Testis (tissue), 3 donors: Measurements from ENCODE around the gene SEMA4B. TPM values are rescaled to one million over a fixed set of nuclear protein-coding genes. Genes with fewer than 3 reads are reported as not detected.
A peak's percentile ranks its signal among the peaks of the same experiment; 100 is the strongest.

Experiments
- DNase-seq: peaks from one replicate; pipeline ENCODE4 v3.0.0-alpha.2; 2019
- H3K27ac ChIP-seq, 2 donors: fragments of 200-600 bp; sonication (generic); one replicate each; pipeline ENCODE4 v1.5.1; 2019
- H3K27me3 ChIP-seq: fragments of 200-600 bp; sonication (generic); one replicate; pipeline ENCODE4 v1.5.1; 2019
- H3K36me3 ChIP-seq: fragments of 200-600 bp; sonication (generic); one replicate; pipeline ENCODE4 v1.5.1; 2017; ENCODE audit warnings: low read depth; ENCODE audit errors: missing control alignments
- H3K4me1 ChIP-seq: fragments of 200-600 bp; sonication (generic); one replicate; pipeline ENCODE4 v1.5.1; 2019
- H3K4me3 ChIP-seq, 2 donors: fragments of 200-600 bp; sonication (generic); one replicate each; pipeline ENCODE4 v1.5.1; 2017 to 2019
- H3K9me3 ChIP-seq: fragments of 200-600 bp; sonication (generic); one replicate; pipeline ENCODE4 v1.5.1; 2017
- CTCF ChIP-seq, 3 experiments: fragments of 450-650 bp in 2 of 3; fragments of 200-600 bp in 1 of 3; sonication (generic) in 1 of 3; IDR thresholded peaks; one replicate each; pipeline ENCODE4 v1.5.1; 2016 to 2019; ENCODE audit warnings: antibody characterized with exemption in 3 of 3, mild to moderate bottlenecking in 2 of 3, moderate library complexity in 1 of 3
- POLR2A ChIP-seq: fragments of 450-650 bp; IDR thresholded peaks from one replicate; pipeline ENCODE4 v1.6.1; 2017; ENCODE audit warnings: antibody characterized with exemption, mild to moderate bottlenecking, moderate library complexity
- WGBS, 2 donors: methylation state at CpG; one replicate each; pipeline ENCODE4 v1.1.5; 2018; 5-methylcytosine and 5-hydroxymethylcytosine counted together
- intact Hi-C: fragments of 100-400 bp; cut with DNase I; formaldehyde crosslinking; loops from one replicate; pipeline ENCODE4 v1.15.1; 2023; ENCODE audit warnings: low total_unique reads
- polyA plus RNA-seq: library from polyadenylated mRNA; stranded (reverse); fragments of 350-450 nt; fragmentation: Illumina TruSeq; extraction: RNeasy Lipid Tissue Mini Kit (QIAGEN cat#74804); gene quantifications from one replicate; pipeline ENCODE4 v1.2.3, GENCODE V29; 2014; ENCODE audit warnings: low read depth, low replicate concordance; ENCODE audit not compliant: insufficient read depth
- total RNA-seq, 2 donors: library from RNA; depleted of rRNA; stranded (reverse); fragments of >200 nt; gene quantifications; one replicate each; pipeline ENCODE4 v1.2.3, GENCODE V29; 2016

SEMA4B gene
- total and polyA plus RNA-seq, 3 donors from 2014 or later, result 22.2 to 78.3 (median 59.4) TPM

GRCh38 chr15:90213818-90214204 is 12.7 kb downstream of the SEMA4B start:
- no peak for TF ChIP-seq CTCF (IDR thresholded peaks at IDR 0.05)
- TF ChIP-seq POLR2A, result no peak
- H3K27me3 ChIP-seq, result no peaks in the 10 kb centered on the region
- H3K4me3 ChIP-seq, result no peak overlapping the region
- H3K9me3 ChIP-seq, result no peaks in the 10 kb centered on the region
- no peak for DNase-seq
- intact Hi-C loops, result no loop called here
- H3K27ac ChIP-seq, result no peak overlapping the region
- WGBS, 2 donors, result 85 to 86% methylated on average over 11 of the region's 11 CpGs
- no peaks in the 10 kb centered on the region for H3K4me1 ChIP-seq
- no peaks in the 10 kb centered on the region for H3K36me3 ChIP-seq

- Histone ChIP-seq H3K4me3 (no peak overlapping the region), H3K4me1 (no peaks in the 10 kb centered on the region), H3K27ac (no peak overlapping the region), H3K36me3 (no peaks in the 10 kb centered on the region), H3K9me3 (no peaks in the 10 kb centered on the region), H3K27me3 (no peaks in the 10 kb centered on the region)
- 68 to 73% methylated on average over 8 of the region's 8 CpGs for WGBS, 2 donors
- intact Hi-C loops, result loop anchor here (5.0 kb wide), 1 partner anchor 52 kb away; no protein-coding TSS in a partner anchor
- TF ChIP-seq CTCF (IDR thresholded peaks at IDR 0.05) (peak in 2 of 3 experiments; percentile 7 to 22), POLR2A (no peak)
- DNase-seq, result no peak
These were observed 13.5 kb downstream of the SEMA4B start for GRCh38 chr15:90214553-90215196.

- Histone ChIP-seq H3K9me3 (no peaks in the 10 kb centered on the region), H3K27me3 (no peaks in the 10 kb centered on the region), H3K36me3 (no peaks in the 10 kb centered on the region), H3K4me3 (no peak overlapping the region), H3K4me1 (no peaks in the 10 kb centered on the region), H3K27ac (no peak overlapping the region)
- 90 to 98% methylated on average over 2 to 9 of the region's 9 CpGs for WGBS, 2 donors
- no peak for DNase-seq
- TF ChIP-seq CTCF (IDR thresholded peaks at IDR 0.05) (no peak), POLR2A (no peak)
- intact Hi-C loops, result loop anchor here (5.0 kb wide), 1 partner anchor 56 kb away; no protein-coding TSS in a partner anchor
These were observed 16.7 kb downstream of the SEMA4B start for GRCh38 chr15:90217671-90218394.

GRCh38 chr15:90219421-90220141 is 18.5 kb downstream of the SEMA4B start:
- H3K27ac ChIP-seq, result no peak overlapping the region
- H3K36me3 ChIP-seq, result no peaks in the 10 kb centered on the region
- H3K4me3 ChIP-seq, result no peak overlapping the region
- no peaks in the 10 kb centered on the region for H3K9me3 ChIP-seq
- 75% methylated on average over 15 to 17 of the region's 17 CpGs for WGBS, 2 donors
- TF ChIP-seq POLR2A (no peak), CTCF (IDR thresholded peaks at IDR 0.05) (peak; percentile 27 to 63 (median 30))
- H3K27me3 ChIP-seq, result no peaks in the 10 kb centered on the region
- no peaks in the 10 kb centered on the region for H3K4me1 ChIP-seq
- intact Hi-C loops, result loop anchor here (5.0 kb wide), 1 partner anchor 57 kb away; no protein-coding TSS in a partner anchor
- no peak for DNase-seq
